Liver (tissue), 9 donors: ENCODE results near the gene AGAP2. TPM values are rescaled to one million over a fixed set of nuclear protein-coding genes. Genes with fewer than 3 reads are reported as not detected.

Source experiments
- DNase-seq: peaks from one replicate; pipeline ENCODE4 v3.0.0-alpha.2; 2017; ENCODE audit warnings: low spot score
- H3K27ac ChIP-seq, 2 donors: one replicate each; pipeline ENCODE4 v1.7.0; 2013; ENCODE audit warnings: inconsistent platforms in 2 of 2, low read length in 2 of 2, control low read depth in 1 of 2, low read depth in 1 of 2, mild to moderate bottlenecking in 1 of 2
- H3K27me3 ChIP-seq, 4 donors: one replicate each; pipeline versions ENCODE4 v1.6.1 to v1.7.0; 2013; ENCODE audit warnings: low read length in 3 of 4, inconsistent platforms in 1 of 4, mild to moderate bottlenecking in 1 of 4, moderate library complexity in 1 of 4; ENCODE audit not compliant: control insufficient read depth in 4 of 4, insufficient read depth in 4 of 4
- H3K36me3 ChIP-seq, 4 donors: one replicate each; pipeline versions ENCODE4 v1.6.1 to v1.7.0; 2013; ENCODE audit warnings: low read length in 3 of 4, mild to moderate bottlenecking in 3 of 4, low read depth in 1 of 4, moderate library complexity in 1 of 4; ENCODE audit not compliant: control insufficient read depth in 4 of 4, insufficient read depth in 3 of 4
- H3K4me1 ChIP-seq, 4 donors: one replicate each; pipeline versions ENCODE4 v1.6.1 to v1.7.0; 2013; ENCODE audit warnings: low read length in 3 of 4, mild to moderate bottlenecking in 3 of 4, moderate library complexity in 1 of 4; ENCODE audit not compliant: control insufficient read depth in 4 of 4, insufficient read depth in 4 of 4
- H3K4me3 ChIP-seq, 3 donors: one replicate each; pipeline versions ENCODE4 v1.6.1 to v1.7.0; 2013; ENCODE audit warnings: low read length in 3 of 3, control low read depth in 1 of 3, low read depth in 1 of 3, mild to moderate bottlenecking in 1 of 3
- H3K9ac ChIP-seq, 2 donors: one replicate each; pipeline ENCODE4 v1.7.0; 2013; ENCODE audit warnings: low read length in 2 of 2, mild to moderate bottlenecking in 2 of 2, moderate library complexity in 2 of 2, control low read depth in 1 of 2, low read depth in 1 of 2
- H3K9me3 ChIP-seq, 4 donors: one replicate each; pipeline versions ENCODE4 v1.6.1 to v1.7.0; 2013; ENCODE audit warnings: low read length in 3 of 4; ENCODE audit not compliant: control insufficient read depth in 4 of 4
- ATF3 ChIP-seq: IDR thresholded peaks from 2 replicates; pipeline ENCODE4 v1.6.1; 2016; ENCODE audit warnings: antibody characterized with exemption
- CTCF ChIP-seq: fragments of 150-350 bp; IDR thresholded peaks from 2 replicates; pipeline ENCODE4 v1.5.1; 2017; ENCODE audit warnings: improper control_type of control experiment, low read depth, low read length; ENCODE audit not compliant: missing input control
- EGR1 ChIP-seq, 2 donors: IDR thresholded peaks; 2 replicates each; pipeline ENCODE4 v1.6.1; 2016 to 2018; ENCODE audit warnings: antibody characterized with exemption in 2 of 2, low read depth in 2 of 2
- FOXA1 ChIP-seq: IDR thresholded peaks from 2 replicates; pipeline ENCODE4 v1.6.1; 2016; ENCODE audit warnings: antibody characterized with exemption
- FOXA2 ChIP-seq: IDR thresholded peaks from 2 replicates; pipeline ENCODE4 v1.6.1; 2016; ENCODE audit warnings: antibody characterized with exemption
- GABPA ChIP-seq, 2 donors: IDR thresholded peaks in 1 of 2; conservative IDR thresholded peaks in 1 of 2; 2 replicates each; pipeline ENCODE4 v1.6.1; 2016; ENCODE audit warnings: antibody characterized with exemption in 2 of 2, mild to moderate bottlenecking in 1 of 2, moderate library complexity in 1 of 2
- HNF4A ChIP-seq, 2 donors: conservative IDR thresholded peaks; 2 replicates each; pipeline ENCODE4 v1.6.1; 2016; ENCODE audit warnings: antibody characterized with exemption in 2 of 2, mild to moderate bottlenecking in 2 of 2
- HNF4G ChIP-seq: IDR thresholded peaks from 2 replicates; pipeline ENCODE4 v1.6.1; 2016; ENCODE audit warnings: antibody characterized with exemption
- JUND ChIP-seq, 2 donors: IDR thresholded peaks; 2 replicates each; pipeline ENCODE4 v1.6.1; 2016; ENCODE audit warnings: antibody characterized with exemption in 2 of 2
- MAX ChIP-seq: IDR thresholded peaks from 2 replicates; pipeline ENCODE4 v1.6.1; 2016; ENCODE audit warnings: antibody characterized with exemption
- NR2F2 ChIP-seq: IDR thresholded peaks from 2 replicates; pipeline ENCODE4 v1.6.1; 2016; ENCODE audit warnings: antibody characterized with exemption
- RAD21 ChIP-seq, 2 donors: IDR thresholded peaks; 2 replicates each; pipeline ENCODE4 v1.6.1; 2016; ENCODE audit warnings: antibody characterized with exemption in 2 of 2, mild to moderate bottlenecking in 2 of 2
- REST ChIP-seq: IDR thresholded peaks from 2 replicates; pipeline ENCODE4 v1.6.1; 2016; ENCODE audit warnings: antibody characterized with exemption, mild to moderate bottlenecking
- RXRA ChIP-seq, 2 donors: IDR thresholded peaks; 2 replicates each; pipeline ENCODE4 v1.6.1; 2017 to 2018; ENCODE audit warnings: antibody characterized with exemption in 2 of 2, mild to moderate bottlenecking in 1 of 2
- SP1 ChIP-seq: IDR thresholded peaks from 2 replicates; pipeline ENCODE4 v1.6.1; 2018; ENCODE audit warnings: antibody characterized with exemption, mild to moderate bottlenecking
- TAF1 ChIP-seq: conservative IDR thresholded peaks from 2 replicates; pipeline ENCODE4 v1.6.1; 2016; ENCODE audit warnings: antibody characterized with exemption, mild to moderate bottlenecking
- YY1 ChIP-seq: IDR thresholded peaks from 2 replicates; pipeline ENCODE4 v1.6.1; 2016; ENCODE audit warnings: antibody characterized with exemption, mild to moderate bottlenecking
- ZBTB33 ChIP-seq: IDR thresholded peaks from 2 replicates; pipeline ENCODE4 v1.6.1; 2016; ENCODE audit warnings: antibody characterized with exemption
- WGBS: extraction: QIAGEN DNeasy Blood & Tissue Kit; methylation state at CpG from one replicate; pipeline ENCODE4 v1.1.7; 2013; 5-methylcytosine and 5-hydroxymethylcytosine counted together
- polyA plus RNA-seq, 2 donors: library from polyadenylated mRNA; stranded (reverse) in 1 of 2; unstranded in 1 of 2; fragments of 200-250 nt in 1 of 2; fragments of >200 nt in 1 of 2; fragmentation: Nextera tagmentation in 1 of 2; extraction: Ambion mirVana in 1 of 2; gene quantifications; one replicate each; pipeline versions ENCODE4 v1.2.1 to v1.2.3, GENCODE V29; 2013 to 2015
- total RNA-seq, 2 donors: library from RNA; depleted of rRNA; stranded (reverse); fragments of >200 nt; gene quantifications; one replicate each; pipeline ENCODE4 v1.2.3, GENCODE V29; 2014
- donor health status: healthy.
- donor health status: healthy.
- donor health status: healthy.
- donor health status: healthy.
- donor health status: healthy.

The AGAP2 gene
- total and polyA plus RNA-seq, 4 donors, result 0.18 to 1.7 (median 0.64) TPM

- H3K9ac ChIP-seq, result peak within 1 kb of the TSS; percentile 28 to 88
- peak; percentile 84 for TF ChIP-seq SP1
- peak; percentile 89 to 92 for TF ChIP-seq GABPA (IDR thresholded peaks at IDR 0.05 in 1 of 2, conservative IDR thresholded peaks at IDR 0.05 in 1 of 2)
- peak; percentile 86 to 91 for TF ChIP-seq JUND (IDR thresholded peaks at IDR 0.05)
- peak; percentile 48 for TF ChIP-seq YY1
- peak; percentile 38 for TF ChIP-seq REST
- TF ChIP-seq HNF4G, result no peak
- no peak for TF ChIP-seq FOXA2
- no peak for TF ChIP-seq EGR1 (IDR thresholded peaks at IDR 0.05; ENCODE audit: low read depth in 2 of 2)
- peak; percentile 84 for TF ChIP-seq TAF1
- TF ChIP-seq CTCF, result no peak
- TF ChIP-seq ATF3, result no peak
- TF ChIP-seq RXRA (IDR thresholded peaks at IDR 0.05), result no peak
- no peak for TF ChIP-seq FOXA1
- no peak for TF ChIP-seq RAD21 (IDR thresholded peaks at IDR 0.05)
- no peak for TF ChIP-seq NR2F2
- peak; percentile 38 for TF ChIP-seq ZBTB33
- peak; percentile 71 for TF ChIP-seq MAX
- TF ChIP-seq HNF4A (conservative IDR thresholded peaks at IDR 0.05), result peak in 1 of 2 donors; percentile 36
- H3K9me3 ChIP-seq, result no peaks in the 10 kb centered on the region
- peak within 1 kb of the TSS; percentile 77 to 85 for H3K27ac ChIP-seq
- H3K36me3 ChIP-seq, result peaks cover 4 to 22% (median 13%) of the 10 kb centered on the region in 4 donors
- H3K4me3 ChIP-seq, result peak within 1 kb of the TSS; percentile 62 to 82 (median 65)
- H3K27me3 ChIP-seq, result no peaks in the 10 kb centered on the region
- DNase-seq, result peak; percentile 89
- H3K4me1 ChIP-seq, result peaks cover 3 to 12% (median 6%) of the 10 kb centered on the region in 4 donors
- under 1% methylated on average over 29 of the region's 29 CpGs for WGBS
Measured at GRCh38 chr12:57744777-57745484, 6.4 kb upstream of the AGAP2 start, which contains the start of gene TSPAN31. Gene TSPAN31, plus strand, starts transcription at chr12:57745039. Its CDS starts 116 bp downstream, at chr12:57745155.
